ENCODE results near the gene R3HDM4. TPM values are rescaled to one million over a fixed set of nuclear protein-coding genes. Genes with fewer than 3 reads are reported as not detected.
A peak's percentile ranks its signal among the peaks of the same experiment; 100 is the strongest.

R3HDM4 gene
- total and polyA plus RNA-seq, 10 donors: 41.0 to 175 (median 89.1) TPM

DNA sequence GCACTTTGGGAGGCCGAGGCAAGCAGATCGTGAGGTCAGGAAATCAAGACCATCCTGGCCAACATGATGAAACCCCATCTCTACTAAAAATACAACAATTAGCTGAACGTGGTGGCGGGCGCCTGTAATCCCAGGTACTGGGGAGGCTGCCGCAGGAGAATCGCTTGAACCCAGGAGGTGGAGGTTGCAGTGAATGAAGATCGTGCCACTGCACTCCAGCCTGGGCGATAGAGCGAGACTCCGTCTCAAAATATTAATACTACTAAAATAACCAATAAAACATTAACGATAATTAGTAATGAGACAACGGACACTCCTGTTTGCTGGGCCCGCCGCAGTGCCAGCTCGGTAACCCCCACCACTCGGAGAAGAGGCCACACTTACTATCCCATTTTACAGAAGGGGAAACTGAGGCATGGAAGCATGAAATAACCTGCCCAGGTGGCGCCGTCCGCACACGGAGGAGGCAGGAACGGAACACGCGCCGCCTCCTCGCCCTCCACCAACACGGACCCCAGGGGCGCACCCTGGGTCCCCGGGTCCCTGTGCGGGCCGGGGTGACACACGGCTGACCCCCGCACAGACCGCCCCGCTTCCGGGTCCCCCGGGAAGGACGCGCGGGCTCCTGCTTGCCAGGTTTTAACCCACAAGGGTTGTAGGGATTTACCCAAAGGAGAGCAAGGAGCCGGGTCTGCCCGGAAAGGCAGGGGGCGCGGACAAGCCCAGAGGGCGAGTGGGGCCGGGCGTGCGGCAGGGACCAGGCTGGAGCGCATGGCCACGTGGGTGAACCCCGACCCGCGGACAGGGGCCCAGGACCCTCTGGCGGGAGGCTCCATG, 1.6 kb downstream of the R3HDM4 start:
- peak in 1 of 3 donors; percentile 61 for TF ChIP-seq POLR2AphosphoS5 (IDR thresholded peaks at IDR 0.05)
- TF ChIP-seq POLR2A (IDR thresholded peaks at IDR 0.05): no peak
- TF ChIP-seq, protein P1, sequence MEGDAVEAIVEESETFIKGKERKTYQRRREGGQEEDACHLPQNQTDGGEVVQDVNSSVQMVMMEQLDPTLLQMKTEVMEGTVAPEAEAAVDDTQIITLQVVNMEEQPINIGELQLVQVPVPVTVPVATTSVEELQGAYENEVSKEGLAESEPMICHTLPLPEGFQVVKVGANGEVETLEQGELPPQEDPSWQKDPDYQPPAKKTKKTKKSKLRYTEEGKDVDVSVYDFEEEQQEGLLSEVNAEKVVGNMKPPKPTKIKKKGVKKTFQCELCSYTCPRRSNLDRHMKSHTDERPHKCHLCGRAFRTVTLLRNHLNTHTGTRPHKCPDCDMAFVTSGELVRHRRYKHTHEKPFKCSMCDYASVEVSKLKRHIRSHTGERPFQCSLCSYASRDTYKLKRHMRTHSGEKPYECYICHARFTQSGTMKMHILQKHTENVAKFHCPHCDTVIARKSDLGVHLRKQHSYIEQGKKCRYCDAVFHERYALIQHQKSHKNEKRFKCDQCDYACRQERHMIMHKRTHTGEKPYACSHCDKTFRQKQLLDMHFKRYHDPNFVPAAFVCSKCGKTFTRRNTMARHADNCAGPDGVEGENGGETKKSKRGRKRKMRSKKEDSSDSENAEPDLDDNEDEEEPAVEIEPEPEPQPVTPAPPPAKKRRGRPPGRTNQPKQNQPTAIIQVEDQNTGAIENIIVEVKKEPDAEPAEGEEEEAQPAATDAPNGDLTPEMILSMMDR (IDR thresholded peaks at IDR 0.05 in 8 of 11, conservative IDR thresholded peaks at IDR 0.05 in 3 of 11): no peak
- Histone ChIP-seq H3K4me1 (peaks cover 29 to 85% (median 63%) of the 10 kb centered on the region in 6 donors), H3K4me3 (peak overlapping the region in 5 of 8 donors; percentile 8 to 84 (median 64)), H3K27ac (peak overlapping the region in 7 of 8 donors; percentile 32 to 99 (median 98)), H3K36me3 (peaks cover 0 to 20% (median 0%) of the 10 kb centered on the region in 6 donors), H3K9me3 (no peaks in the 10 kb centered on the region), H3K27me3 (replicated peaks in 1 of 7) (peaks cover 0 to 6% (median 0%) of the 10 kb centered on the region in 7 donors)
- peak; percentile 86 for DNase-seq
- intact Hi-C loops (cut with DNase I; ENCODE audit: low total_unique reads): no loop called here
- 80 to 87% (median 82%) methylated on average over 53 to 54 of the region's 54 CpGs for WGBS, 5 donors

DNA sequence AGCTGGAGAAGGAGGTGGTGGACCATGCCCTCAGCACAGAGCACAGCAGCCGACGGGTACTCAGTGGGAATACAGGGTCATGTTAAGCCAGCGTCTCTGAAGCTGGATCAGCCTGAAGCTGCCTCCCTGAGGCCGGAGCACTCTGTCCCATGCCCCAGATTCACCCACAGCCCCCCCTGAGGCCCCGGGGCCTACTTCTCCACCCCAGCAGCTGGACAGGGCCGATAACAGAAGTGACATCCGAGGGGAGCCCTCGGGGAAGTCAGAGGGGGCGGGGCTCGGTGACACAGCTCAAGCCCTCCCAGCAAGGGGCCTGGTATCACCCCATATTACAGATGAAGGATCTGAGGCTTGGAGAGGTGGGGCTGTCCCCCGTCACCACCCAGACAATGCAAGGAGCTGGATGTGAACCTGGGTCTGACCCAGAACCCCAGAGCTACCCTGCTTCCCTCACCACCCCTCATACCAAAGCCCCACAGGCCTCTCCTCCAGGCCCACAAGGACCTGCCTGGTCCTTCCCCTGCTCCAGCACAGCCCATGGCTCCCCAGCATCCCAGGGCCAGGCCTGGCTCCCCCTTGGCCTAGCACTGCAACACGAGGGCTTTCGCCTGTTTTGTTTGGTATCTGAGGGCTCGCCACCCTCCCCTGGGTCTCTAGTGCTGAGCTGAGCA, 5.7 kb downstream of the R3HDM4 start:
- H3K9me3 ChIP-seq: no peaks in the 10 kb centered on the region
- DNase-seq: peak; percentile 93
- peak overlapping the region in 1 of 8 donors; percentile 68 for H3K4me3 ChIP-seq
- H3K36me3 ChIP-seq: peaks cover 0 to 43% (median 1%) of the 10 kb centered on the region in 6 donors
- WGBS, 5 donors: 42 to 64% (median 52%) methylated on average over 10 to 14 of the region's 14 CpGs
- H3K4me1 ChIP-seq: peaks cover 29 to 97% (median 67%) of the 10 kb centered on the region in 6 donors
- peak; percentile 40 to 79 (median 42) for TF ChIP-seq POLR2AphosphoS5 (IDR thresholded peaks at IDR 0.05)
- TF ChIP-seq, protein P1 (IDR thresholded peaks at IDR 0.05 in 8 of 11, conservative IDR thresholded peaks at IDR 0.05 in 3 of 11): no peak
- H3K27ac ChIP-seq: peak overlapping the region; percentile 79 to 99 (median 94)
- no peaks in the 10 kb centered on the region for H3K27me3 ChIP-seq (replicated peaks in 1 of 7)
- intact Hi-C loops (cut with DNase I; ENCODE audit: low total_unique reads): no loop called here

DNA sequence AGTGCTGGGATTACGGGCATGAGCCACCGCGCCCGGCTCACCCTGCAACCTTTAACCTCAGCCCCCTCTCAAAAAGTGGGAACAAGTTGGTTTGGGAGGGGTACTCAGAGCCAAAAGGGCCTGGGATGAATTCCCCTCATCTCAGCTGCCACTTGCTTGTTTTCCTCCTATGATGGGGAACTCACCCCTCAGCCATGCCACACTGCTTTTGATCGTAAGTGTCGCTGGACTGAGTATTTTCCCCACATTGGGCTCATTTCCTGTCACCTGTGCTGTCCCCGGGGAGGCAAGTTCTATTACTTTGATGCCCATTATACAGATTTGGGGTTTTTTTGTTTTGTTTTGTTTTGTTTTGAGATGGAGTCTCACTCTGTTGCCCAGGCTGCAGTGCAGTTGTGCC, 6.5 kb downstream of the R3HDM4 start:
- Histone ChIP-seq H3K27ac (peak overlapping the region in 7 of 8 donors; percentile 41 to 99 (median 98)), H3K9me3 (no peaks in the 10 kb centered on the region), H3K4me1 (peaks cover 25 to 99% (median 67%) of the 10 kb centered on the region in 6 donors), H3K4me3 (peak overlapping the region in 1 of 8 donors; percentile 33), H3K27me3 (replicated peaks in 1 of 7) (no peaks in the 10 kb centered on the region), H3K36me3 (peaks cover 0 to 49% (median 8%) of the 10 kb centered on the region in 6 donors)
- 69 to 85% (median 83%) methylated on average over 7 of the region's 7 CpGs for WGBS, 5 donors
- intact Hi-C loops (cut with DNase I; ENCODE audit: low total_unique reads): no loop called here
- TF ChIP-seq POLR2AphosphoS5 (IDR thresholded peaks at IDR 0.05): no peak
- TF ChIP-seq, protein P1 (IDR thresholded peaks at IDR 0.05 in 8 of 11, conservative IDR thresholded peaks at IDR 0.05 in 3 of 11): no peak
- no peak for DNase-seq

DNA sequence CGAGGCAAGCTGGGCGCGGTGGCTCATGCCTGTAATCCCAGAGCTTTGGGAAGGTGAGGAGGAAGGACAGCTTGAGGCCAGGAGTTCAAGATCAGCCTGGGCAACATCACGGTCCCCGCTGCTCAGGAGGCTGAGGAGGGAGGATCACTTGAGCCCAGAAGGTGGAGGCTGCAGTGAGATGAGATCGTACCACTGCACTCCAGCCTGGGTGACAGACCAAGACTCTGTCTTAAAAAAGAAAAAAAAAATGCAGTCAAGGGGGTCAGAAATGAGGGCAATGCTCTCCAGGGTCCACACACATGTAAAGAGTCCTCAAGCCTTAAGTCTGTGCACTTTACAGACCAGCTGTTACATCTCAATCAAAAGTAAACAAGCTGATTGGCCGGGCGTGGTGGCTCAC, 8.5 kb downstream of the R3HDM4 start:
- Histone ChIP-seq H3K36me3 (peaks cover 0 to 50% (median 17%) of the 10 kb centered on the region in 6 donors), H3K4me3 (no peak overlapping the region), H3K27ac (no peak overlapping the region), H3K4me1 (peaks cover 19 to 97% (median 58%) of the 10 kb centered on the region in 6 donors), H3K9me3 (no peaks in the 10 kb centered on the region), H3K27me3 (replicated peaks in 1 of 7) (no peaks in the 10 kb centered on the region)
- no peak for DNase-seq
- 93 to 97% (median 94%) methylated on average over 8 of the region's 8 CpGs for WGBS, 5 donors
- no peak for TF ChIP-seq POLR2AphosphoS5 (IDR thresholded peaks at IDR 0.05)
- intact Hi-C loops (cut with DNase I; ENCODE audit: low total_unique reads): no loop called here
